Purkinje cell (primary cell): Measurements from ENCODE around the gene HEXB. TPM values are rescaled to one million over a fixed set of nuclear protein-coding genes. Genes with fewer than 3 reads are reported as not detected.

Experiments used
- polyA plus RNA-seq: library from polyadenylated mRNA; unstranded; fragments of >200 nt; fragmentation: Nextera tagmentation; gene quantifications from 2 replicates; pipeline ENCODE4 v1.2.1, GENCODE V29; 2014

The HEXB gene
- 57.2 and 76.7 TPM in 2 replicates for polyA plus RNA-seq

GRCh38 chr5:74684900-74685851 lies at the start of gene HEXB:
Gene HEXB (plus strand): TSS chr5:74685233. CDS start chr5:74685261, 28 bp downstream.

GRCh38 chr5:74640450-74640953 lies 44.5 kb upstream of the HEXB start, which contains the start of gene ENC1:
Gene ENC1 (minus strand): TSS chr5:74640728. CDS start chr5:74636485, 4,243 bp downstream.

GRCh38 chr5:74766849-74767578 lies 82.0 kb downstream of the HEXB start, which contains the start of the genes GFM2 and NSA2:
Gene GFM2 (minus strand): TSS chr5:74767117. CDS start chr5:74763742, 3,375 bp downstream.
Gene NSA2 (plus strand): TSS chr5:74767249. CDS start chr5:74767361, 112 bp downstream.

Other genes starting within 250 kb of the HEXB start
- 0.98 and 73.5 TPM in 2 replicates for gene ENC1, start 44.5 kb upstream of the HEXB start, polyA plus RNA-seq
- gene GFM2, start 81.9 kb downstream of the HEXB start, polyA plus RNA-seq: 28.6 and 36.9 TPM in 2 replicates
- gene NSA2, start 82.0 kb downstream of the HEXB start, polyA plus RNA-seq: 108 and 110 TPM in 2 replicates
- gene FAM169A, start 181.2 kb downstream of the HEXB start, polyA plus RNA-seq: 10.2 and 15.5 TPM in 2 replicates